Measurements from ENCODE around the gene ALKBH3. TPM values are rescaled to one million over a fixed set of nuclear protein-coding genes. Genes with fewer than 3 reads are reported as not detected.

ALKBH3 gene
- total and polyA plus RNA-seq, 11 donors, result 13.1 to 24.7 (median 20.5) TPM

GRCh38 chr11:43933226-43933607 is 52.6 kb downstream of the ALKBH3 start:
- intact Hi-C loops (cut with DNase I), result no loop called here
- H3K27me3 ChIP-seq, result peaks cover 0 to 5% (median 0%) of the 10 kb centered on the region in 9 donors
- H3K27ac ChIP-seq, result no peak overlapping the region
- H3K4me3 ChIP-seq, result no peak overlapping the region
- peaks cover 0 to 27% (median 6%) of the 10 kb centered on the region in 12 donors for H3K4me1 ChIP-seq
- H3K36me3 ChIP-seq, result no peaks in the 10 kb centered on the region
- TF ChIP-seq CTCF (IDR thresholded peaks at IDR 0.05), result no peak
- no peak for TF ChIP-seq POLR2A (IDR thresholded peaks at IDR 0.05)
- no peaks in the 10 kb centered on the region for H3K9me3 ChIP-seq
- ATAC-seq (no peak), DNase-seq (no peak)
- WGBS, 4 donors, result 78 to 100% (median 97%) methylated on average over 1 of the region's 1 CpG

- WGBS, 4 donors, result 50 to 59% (median 53%) methylated on average over 20 of the region's 20 CpGs
- DNase-seq, result no peak
- Histone ChIP-seq H3K27me3 (peaks cover 0 to 5% (median 0%) of the 10 kb centered on the region in 9 donors), H3K4me1 (peaks cover 0 to 27% (median 6%) of the 10 kb centered on the region in 12 donors), H3K36me3 (no peaks in the 10 kb centered on the region), H3K4me3 (no peak overlapping the region), H3K27ac (no peak overlapping the region), H3K9me3 (no peaks in the 10 kb centered on the region)
- TF ChIP-seq POLR2A (IDR thresholded peaks at IDR 0.05), result no peak
- TF ChIP-seq CTCF (IDR thresholded peaks at IDR 0.05), result no peak
- ATAC-seq, result peak in 2 of 4 donors; percentile 19 to 44
- intact Hi-C loops (cut with DNase I), result no loop called here
Observed at GRCh38 chr11:43933608-43934551, 53.2 kb downstream of the ALKBH3 start.

- no peak for DNase-seq
Observed at GRCh38 chr11:43934601-43935423, 54.2 kb downstream of the ALKBH3 start.

More at GRCh38 chr11:43934601-43935423, 54.2 kb downstream of the ALKBH3 start:
- peaks cover 0 to 27% (median 6%) of the 10 kb centered on the region in 12 donors for H3K4me1 ChIP-seq
- ATAC-seq, result no peak
- no peak for TF ChIP-seq CTCF (IDR thresholded peaks at IDR 0.05)
- no peak for TF ChIP-seq POLR2A (IDR thresholded peaks at IDR 0.05)
- H3K27me3 ChIP-seq, result peaks cover 0 to 5% (median 0%) of the 10 kb centered on the region in 9 donors
- no peak overlapping the region for H3K4me3 ChIP-seq
- WGBS, 4 donors, result 79 to 86% (median 83%) methylated on average over 12 to 14 of the region's 14 CpGs
- intact Hi-C loops (cut with DNase I), result loop anchor here in 1 of 10 donors (5.0 kb wide), 1 partner anchor 38 kb away; no protein-coding TSS in a partner anchor
- no peak overlapping the region for H3K27ac ChIP-seq
- H3K36me3 ChIP-seq, result no peaks in the 10 kb centered on the region
- no peaks in the 10 kb centered on the region for H3K9me3 ChIP-seq

All from heart left ventricle (tissue), 16 donors.